D341Med (cell line): ENCODE data around the gene IGFL4.

Experiments used
- DNase-seq: peaks from one replicate; pipeline ENCODE4 v3.0.0; 2012; ENCODE audit warnings: low spot score

IGFL4 gene

GRCh38 chr19:46040952-46041500 lies at the start of gene IGFL4:
Gene IGFL4, minus strand, starts transcription at chr19:46041002. Its CDS starts 40 bp downstream, at chr19:46040962.
- no peak for DNase-seq

- DNase-seq: no peak
These were observed 49.6 kb upstream of the IGFL4 start for GRCh38 chr19:46090444-46090843.

GRCh38 chr19:46089432-46089831 lies 48.6 kb upstream of the IGFL4 start:
- no peak for DNase-seq

GRCh38 chr19:46088101-46088500 lies 47.3 kb upstream of the IGFL4 start:
- no peak for DNase-seq

DNA sequence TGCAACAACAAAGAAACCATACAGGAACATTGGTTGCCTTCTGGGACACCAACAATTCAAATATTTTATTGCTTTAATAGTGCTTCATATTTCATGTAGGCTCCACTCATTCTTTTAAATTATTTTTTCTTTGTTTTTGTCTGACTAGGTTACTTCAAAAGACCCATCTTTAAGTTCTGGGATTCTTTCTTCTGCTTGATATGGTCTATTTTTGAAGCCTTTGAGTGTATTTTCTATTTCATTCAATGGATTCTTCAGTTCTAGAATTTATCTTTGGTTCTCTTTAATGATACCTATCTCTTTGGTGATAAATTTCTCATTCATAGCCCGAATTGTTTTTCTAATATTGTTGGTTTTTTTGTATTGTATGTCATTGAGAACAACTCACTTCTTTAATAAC lies 45.1 kb upstream of the IGFL4 start:
- no peak for DNase-seq

DNA sequence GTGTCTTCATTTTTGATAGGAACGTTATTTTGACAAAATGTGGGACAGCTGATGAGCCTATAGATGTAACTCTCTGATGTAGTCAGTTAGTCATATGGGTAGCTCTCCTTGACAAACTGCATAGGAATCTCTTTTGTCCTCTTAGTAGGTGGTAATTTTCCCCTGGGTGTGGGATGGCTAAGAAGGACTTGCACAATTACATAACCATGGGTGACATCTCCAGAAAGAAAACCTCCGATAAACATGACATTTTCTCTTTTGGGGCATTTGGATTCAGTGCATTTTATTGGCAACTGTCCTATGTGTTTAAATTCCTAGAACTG lies 41.9 kb upstream of the IGFL4 start:
- DNase-seq: no peak

GRCh38 chr19:46081928-46082727 lies 41.3 kb upstream of the IGFL4 start:
- peak; percentile 65 for DNase-seq

DNA sequence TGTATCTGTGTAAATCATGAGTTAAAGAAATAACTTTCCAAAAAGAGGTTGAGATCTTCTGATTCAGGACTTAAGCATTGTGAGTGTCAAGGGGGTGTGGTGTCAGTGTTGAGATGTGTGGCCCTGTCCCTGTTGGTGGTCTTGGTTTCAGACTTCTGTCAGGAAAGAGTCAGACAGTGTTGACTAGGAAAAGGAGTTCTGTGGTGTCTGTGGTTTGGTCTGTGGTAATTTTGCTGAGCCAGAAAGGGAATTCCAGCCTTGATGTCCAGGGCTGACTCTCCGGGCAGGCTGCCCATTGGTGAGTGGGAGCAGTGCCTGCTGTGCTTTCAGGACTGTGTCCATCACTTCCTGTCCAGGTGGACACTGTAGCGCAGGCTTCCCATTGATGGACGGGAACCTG lies 39.8 kb upstream of the IGFL4 start:
- no peak for DNase-seq

- no peak for DNase-seq
These were observed 38.8 kb upstream of the IGFL4 start for GRCh38 chr19:46079576-46079975.

GRCh38 chr19:46078573-46079332 lies 38.0 kb upstream of the IGFL4 start:
- DNase-seq: peak; percentile 56

DNA sequence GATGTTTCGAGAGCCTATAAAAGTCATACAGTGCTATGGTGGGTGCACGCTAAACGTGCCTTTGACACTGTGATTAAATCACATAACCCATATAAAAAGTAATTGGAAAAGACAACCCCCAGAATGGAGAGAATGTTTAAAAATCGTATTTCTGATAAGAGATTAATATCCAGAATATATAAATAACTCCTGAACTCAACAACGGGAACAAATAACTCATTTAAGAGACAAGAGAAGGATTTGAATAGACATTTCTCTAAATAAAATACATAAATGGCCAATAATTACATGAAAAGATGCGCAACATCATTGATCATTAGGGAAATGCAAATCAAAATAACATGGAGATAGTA lies 37.0 kb upstream of the IGFL4 start:
- DNase-seq: no peak

DNA sequence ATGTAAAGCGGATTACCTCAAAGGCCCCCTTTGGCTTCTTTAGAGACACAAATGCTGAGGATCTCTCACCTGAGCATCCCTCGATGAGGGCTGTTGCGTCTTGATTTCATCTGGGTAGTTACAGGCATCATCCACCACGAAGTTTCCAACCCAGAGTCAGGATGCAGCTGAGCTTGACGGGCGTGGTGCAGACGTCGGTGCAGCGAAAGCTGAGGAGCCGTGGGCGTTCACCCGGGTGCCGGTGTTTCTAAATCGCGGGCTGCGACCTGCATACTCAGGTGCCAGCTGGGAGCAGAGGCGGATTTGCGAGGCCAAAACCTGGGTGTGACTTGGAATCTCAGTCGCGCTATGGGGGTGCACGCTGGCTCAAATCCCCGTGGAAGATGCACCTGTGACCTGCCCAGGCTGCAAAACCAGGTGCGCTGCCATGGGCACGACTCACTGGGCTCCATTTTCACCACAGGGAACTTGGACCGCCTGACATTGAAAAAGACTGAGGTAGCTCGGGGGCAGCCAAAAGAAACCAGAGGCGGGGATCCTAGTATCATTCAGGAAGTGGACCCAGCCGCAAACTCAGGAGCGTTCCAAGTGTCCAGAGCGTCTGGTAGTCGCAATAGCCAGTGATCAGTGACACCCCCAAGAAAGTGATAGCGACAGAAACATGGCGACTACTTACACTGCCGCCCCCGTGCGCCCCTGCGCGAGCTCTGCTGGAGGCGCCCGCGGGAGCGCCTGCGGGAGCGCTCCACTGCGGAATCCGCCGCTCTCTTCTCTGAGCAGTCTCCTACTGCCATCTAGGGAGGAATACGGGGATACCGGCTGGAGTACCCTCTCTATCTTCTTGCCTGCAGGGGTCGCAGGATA lies 36.4 kb upstream of the IGFL4 start:
- peak; percentile 93 for DNase-seq

- no peak for DNase-seq
These were observed 35.5 kb upstream of the IGFL4 start for GRCh38 chr19:46076031-46076880.

- DNase-seq: no peak
These were observed 32.6 kb upstream of the IGFL4 start for GRCh38 chr19:46073268-46073922.

DNA sequence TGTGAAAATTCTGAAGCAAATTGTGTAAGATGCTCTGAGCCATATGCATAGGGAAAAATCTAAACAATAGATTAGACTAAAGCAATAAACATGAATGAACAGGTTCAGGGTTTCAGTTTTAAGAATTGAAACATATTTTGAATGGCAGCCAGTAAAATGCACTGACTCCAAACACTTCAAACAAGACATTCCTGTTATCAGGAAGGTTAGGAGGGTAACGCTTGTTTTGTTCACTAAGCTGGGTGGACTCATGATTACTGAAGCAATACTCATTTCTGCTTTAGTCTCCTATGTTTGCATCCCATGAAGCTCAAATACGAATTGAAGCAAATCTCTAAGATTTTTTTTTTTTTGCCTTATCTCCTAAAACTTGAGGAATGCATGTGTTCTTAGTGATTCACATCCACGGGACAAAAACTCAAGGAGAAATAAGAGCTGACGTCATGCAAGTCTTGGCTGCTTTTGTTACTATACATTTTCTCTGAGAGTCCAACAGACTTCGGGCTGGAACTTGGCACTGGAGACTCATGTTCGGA lies 29.1 kb upstream of the IGFL4 start:
- DNase-seq: no peak

GRCh38 chr19:46068345-46069258 lies 27.8 kb upstream of the IGFL4 start:
- no peak for DNase-seq

DNA sequence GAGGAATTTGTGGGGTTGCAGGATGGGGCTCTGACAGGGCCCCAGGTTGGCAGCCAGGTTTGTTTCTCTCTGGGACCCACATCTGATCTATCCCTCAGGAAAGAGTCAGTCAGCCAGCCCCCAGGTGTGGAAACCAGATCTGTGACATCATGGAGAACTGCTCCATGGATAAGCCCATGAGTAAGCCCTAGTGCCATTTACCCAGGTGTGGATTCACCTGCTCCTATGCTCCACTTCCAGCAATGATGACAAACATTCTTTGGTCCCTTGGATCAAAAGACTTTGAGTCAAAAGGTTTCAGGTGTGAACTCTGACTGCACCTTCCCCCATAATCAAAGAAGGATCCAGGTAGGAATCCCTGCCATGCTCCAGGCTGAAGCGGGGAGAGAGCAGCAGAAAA lies 26.9 kb upstream of the IGFL4 start:
- no peak for DNase-seq

- no peak for DNase-seq
These were observed 25.7 kb upstream of the IGFL4 start for GRCh38 chr19:46066471-46066870.

DNA sequence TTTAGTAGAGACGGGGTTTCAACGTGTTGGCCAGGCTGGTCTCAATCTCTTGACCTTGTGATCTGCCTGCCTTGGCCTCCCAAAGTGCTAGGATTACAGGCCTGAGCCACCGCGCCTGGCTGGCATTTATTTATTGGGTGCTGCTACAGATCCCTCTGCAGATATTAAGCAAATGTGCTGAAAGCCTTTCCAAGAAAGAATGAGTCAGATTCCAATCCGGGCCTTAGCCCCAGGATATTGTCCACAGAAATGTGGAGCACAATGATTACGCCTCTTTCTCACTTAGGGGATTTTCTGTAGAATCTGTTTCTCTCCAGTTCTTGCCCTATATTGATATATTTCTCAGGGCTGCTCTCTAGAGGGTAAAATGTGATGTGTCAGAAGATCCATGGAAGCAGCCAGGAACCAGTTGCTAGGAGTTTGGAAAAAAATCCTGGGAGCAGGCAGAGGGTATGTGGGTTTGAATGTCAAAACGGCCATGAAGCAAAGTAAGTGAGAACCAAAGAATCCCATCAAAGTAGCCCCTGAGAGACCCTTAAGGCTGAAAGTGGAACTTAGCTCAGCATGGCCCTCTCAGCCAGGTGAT lies 24.8 kb upstream of the IGFL4 start:
- no peak for DNase-seq
